ENCODE measurements around the gene MPPED2.

MPPED2 gene

DNA sequence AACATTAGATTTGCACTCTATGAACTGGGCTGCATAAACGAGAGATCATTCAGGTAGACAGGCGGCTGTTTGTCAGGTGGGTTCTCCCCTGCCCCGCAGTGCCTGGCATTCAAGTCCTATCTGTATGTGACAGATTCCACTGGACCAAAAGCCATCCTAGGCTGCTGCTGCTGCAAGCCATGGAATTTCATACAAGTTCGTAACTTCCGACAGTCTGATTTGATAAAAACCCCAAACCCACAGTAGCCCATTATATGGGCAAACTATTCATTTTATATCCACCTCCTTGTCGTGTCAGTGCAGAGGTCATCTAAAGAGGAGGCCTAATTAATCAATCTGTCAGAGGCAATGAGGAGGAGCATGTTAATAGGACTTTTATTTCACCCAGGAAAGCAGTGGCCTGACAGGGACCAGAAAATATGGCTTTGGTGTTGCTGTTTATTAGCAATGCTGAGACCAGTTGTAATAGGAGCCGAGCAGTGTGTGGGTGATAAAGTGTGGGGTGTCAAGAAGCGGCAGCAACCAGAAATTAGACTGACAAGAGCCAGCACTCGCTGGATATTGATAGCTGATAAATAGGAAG lies 139.0 kb downstream of the MPPED2 start:
- no peak for DNase-seq

GRCh38 chr11:30446520-30446919 lies 139.6 kb downstream of the MPPED2 start:
- DNase-seq = no peak

GRCh38 chr11:30445056-30445455 lies 141.1 kb downstream of the MPPED2 start:
- no peak for DNase-seq

DNA sequence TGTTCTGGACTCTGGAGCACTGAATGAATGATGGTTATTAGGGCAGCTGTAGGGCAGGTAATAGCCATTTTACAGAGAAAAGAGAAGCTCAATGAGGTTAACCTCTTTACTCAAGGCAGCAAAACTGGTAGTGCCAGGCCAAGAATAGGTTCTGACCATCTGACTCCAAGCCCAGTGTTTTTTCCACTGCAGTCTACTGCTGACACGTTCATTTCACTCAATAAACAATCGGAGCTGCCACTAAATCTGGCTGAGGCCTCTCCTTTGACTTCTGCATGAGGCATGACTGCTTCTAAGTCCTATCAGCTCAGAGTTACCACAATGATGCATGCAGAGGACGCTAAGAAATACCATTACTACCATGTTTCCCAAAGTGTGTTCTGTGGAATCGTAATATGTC lies 145.6 kb downstream of the MPPED2 start:
- DNase-seq = no peak

DNA sequence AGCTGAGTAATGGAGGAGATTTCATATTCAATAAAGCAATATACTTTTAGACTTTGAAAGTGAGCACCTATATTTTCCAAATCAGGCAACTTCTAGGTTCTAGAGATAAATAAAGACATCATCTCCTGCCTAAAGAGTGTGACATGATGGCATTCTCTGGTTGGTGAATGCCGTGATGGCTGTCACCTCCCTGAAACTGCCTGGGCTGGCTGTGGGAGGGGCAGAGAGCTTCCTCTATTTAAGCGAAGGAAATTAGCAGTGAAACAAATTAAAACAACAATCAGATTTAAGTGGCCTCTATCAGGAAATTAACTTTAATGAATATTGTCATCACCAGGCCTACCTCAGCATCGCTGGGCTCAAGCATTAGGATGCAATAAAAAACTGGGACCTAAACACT lies 149.4 kb downstream of the MPPED2 start:
- DNase-seq = no peak

GRCh38 chr11:30435488-30435887 lies 150.7 kb downstream of the MPPED2 start:
- DNase-seq = no peak

GRCh38 chr11:30434901-30435300 lies 151.3 kb downstream of the MPPED2 start:
- DNase-seq = no peak

DNA sequence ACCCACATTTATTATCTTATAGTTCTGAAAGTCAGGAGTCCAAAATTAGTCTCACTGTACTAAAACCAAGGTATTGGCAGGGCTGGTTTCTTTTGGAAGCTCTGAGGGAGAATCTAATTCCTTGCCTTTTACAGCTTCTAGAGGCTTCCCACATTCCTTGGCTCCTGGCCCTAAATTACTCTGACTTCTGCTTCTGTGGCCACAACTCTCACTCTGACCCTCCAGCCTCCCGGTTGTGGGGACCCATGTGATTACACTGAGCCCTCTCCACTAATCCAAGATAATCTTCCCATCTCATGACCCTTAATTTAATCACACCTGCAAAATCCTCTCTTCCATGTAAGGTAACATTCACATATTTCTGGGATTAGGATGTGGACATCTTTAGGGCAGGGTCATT lies 152.3 kb downstream of the MPPED2 start:
- no peak for DNase-seq

DNA sequence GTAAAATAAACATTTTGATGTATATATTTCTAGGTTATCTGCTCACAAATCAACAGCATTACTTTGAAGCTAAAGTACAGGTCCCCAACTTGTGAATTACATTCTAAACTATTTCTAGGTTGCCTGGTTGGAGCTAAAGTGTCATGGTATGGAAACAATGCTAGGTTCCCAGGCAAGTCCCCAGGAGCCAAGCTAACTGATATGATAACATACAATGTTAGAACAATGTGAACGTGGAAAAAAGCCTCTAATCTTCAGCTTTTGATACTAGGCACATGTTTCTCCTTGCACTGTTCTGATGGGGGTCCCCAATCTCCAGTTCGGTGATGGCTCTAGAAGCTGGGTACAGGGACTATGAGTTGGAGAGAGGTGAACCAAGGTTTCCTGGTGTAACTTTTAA lies 153.4 kb downstream of the MPPED2 start:
- DNase-seq = no peak

DNA sequence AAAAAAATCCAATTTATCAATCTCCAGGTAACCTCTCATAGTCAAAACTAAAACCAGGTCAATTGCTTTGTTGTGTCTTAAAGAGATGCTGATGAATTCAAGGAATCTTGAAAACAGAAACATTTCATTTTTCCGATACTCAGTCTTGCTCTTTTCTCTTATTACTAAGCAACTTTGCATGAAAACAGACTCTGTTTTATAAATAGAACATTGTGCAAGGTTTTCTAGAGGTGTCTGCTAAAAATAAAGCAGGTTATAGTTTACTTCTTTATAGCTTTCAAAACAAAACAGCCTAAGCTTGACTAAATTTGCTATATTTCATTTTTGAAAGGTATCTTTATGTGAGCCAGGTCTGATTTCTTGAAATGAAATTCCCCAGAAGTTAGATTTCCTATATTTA lies 154.0 kb downstream of the MPPED2 start:
- no peak for DNase-seq

DNA sequence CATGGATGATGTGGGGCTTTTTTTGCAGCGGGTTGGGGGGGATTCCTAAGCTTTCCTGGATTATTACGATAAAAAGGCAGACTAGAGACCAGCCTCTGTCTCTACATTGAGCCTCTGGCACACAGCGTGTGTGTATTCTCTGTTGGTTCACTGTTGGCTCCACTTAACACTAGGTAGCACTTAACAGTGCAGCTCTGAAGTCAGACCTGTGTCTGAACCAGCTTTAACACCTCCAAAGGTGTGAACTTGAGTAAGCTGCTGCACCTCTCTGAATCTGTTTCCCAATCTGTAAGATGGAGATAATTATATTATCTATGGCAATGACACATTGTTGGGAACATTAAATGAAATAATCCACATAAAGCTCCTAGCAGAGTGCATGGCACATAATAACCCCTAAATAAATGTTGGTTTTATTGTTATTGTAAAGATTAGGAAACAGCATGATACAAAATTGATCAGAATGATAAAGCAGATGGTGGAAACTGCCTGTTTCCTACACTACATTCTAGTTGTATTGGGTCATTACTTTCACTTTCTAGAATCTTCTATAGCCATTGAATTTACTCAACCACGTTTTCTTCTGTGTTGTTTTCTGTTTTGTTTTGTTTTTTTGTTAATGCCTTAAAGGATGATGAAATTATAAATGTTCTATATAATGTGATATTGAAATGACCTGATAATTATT lies 154.9 kb downstream of the MPPED2 start:
- no peak for DNase-seq

DNA sequence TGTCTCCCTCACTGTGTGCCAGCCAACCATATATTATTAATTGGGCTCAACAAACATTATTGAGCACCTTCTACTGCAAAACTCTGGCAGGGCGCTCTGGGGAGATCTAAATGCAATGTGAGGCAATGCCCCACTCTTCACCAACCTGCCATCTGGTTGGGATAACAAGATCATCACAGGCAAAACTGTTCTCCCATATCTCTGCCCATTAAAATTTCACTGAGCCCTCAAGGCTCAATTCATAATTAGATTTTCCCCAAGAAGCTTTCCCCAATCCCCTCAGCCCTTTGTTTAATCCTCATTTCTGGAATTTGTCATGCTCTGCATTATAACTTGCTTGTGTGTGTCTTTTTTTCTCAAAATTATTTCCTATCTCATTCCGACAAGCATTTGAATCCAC lies 156.6 kb downstream of the MPPED2 start:
- DNase-seq = no peak

DNA sequence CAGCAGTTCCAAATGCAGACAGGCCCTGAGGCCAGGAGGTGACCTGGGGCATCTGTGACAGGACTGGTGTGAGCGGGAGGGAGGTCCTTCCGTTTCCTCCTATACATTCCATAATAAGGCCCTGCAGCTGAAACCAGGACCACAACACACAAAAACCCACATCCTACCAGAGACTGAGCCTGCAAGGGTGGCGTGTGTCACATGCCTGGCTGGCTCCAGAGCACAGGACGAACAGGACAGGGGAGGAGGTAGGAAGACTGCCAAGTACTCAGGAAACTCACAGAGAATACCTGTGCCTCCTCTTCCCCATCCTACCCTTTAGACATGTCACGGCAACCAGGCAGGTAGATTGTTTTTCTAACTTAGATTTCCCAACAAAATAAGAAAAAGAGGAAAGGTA lies 159.4 kb downstream of the MPPED2 start:
- DNase-seq = no peak

DNA sequence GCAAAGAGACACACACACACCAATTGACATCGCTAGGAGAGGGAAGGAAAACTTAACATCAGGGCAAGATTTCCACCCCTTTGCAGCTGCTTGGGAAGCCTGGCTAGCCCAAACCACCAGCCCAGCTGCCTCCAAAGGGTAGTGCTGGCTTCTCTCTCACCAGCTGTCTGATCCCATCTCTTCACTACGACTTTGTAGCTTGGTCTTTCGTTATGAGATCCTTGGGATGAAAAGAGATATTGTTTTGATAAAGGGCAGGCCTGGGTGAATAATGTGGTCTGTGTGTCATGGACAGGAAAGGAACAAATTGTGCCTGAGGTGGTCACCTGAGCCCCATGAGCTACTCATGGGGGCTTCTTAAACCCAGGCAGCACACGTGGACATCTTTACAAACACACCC lies 161.3 kb downstream of the MPPED2 start:
- DNase-seq = no peak

DNA sequence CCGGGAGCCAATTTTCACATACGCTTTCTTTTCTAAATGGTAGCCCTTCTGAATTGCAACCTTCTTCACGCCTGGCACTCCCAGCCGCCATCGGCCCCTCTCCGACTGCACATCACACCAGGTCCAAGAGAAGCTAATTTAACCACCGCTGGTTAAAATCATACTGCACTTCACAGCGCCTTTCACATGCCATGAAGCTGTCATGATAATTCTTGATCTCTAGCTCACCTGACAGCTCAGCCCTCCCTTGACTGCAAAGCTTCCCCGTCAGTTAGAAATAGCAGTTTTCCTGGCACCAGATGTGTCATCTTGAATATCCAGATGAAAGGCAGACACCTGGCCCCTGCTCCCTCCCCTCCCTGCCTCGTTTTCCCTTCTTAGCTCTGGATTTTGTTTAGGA lies 161.8 kb downstream of the MPPED2 start:
- no peak for DNase-seq

- DNase-seq = no peak
Measured at GRCh38 chr11:30423886-30424285, 162.3 kb downstream of the MPPED2 start.

GRCh38 chr11:30423279-30423648 lies 162.9 kb downstream of the MPPED2 start:
- no peak for DNase-seq

DNA sequence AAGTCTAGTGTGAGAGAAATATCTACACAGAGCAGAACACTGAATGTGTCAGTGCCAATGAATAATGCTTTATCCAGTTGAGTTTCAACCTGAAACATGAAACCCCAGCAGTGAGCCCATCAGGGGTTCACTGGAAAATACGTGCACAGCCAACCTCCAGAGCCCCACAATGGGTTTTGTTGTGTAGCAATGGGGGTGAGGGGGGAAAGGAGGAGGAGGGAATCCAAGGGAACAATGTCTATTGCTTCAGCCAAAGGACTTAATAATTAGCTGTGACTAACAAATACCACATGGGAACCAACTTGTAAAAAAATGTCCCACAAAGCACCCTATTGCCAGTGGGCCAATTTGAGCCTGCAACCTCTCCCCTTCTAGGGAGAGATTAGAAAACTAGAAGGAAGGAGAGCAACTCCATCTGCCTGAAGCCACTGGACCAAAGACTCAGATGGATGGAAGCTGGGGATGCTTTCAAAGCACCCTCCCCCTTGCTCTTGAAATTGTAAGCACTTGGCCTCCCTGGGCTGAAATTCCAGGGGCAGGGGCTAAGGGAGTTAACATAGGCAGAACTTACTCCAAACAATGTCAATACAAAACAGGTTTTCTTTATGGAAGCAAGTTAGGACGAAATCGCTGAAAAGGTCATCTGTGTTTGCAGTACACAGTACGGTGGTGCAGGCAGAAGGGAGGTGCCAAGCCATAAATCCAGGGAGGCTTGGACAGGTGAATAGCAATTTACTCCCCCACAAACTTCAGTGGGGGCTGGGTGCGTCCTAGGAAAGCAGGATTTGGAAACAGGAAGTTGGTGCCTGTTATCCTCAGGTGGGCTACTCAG lies 163.5 kb downstream of the MPPED2 start:
- no peak for DNase-seq

- DNase-seq = no peak
Measured at GRCh38 chr11:30420233-30420787, 165.8 kb downstream of the MPPED2 start.

GRCh38 chr11:30414806-30415205 lies 171.3 kb downstream of the MPPED2 start:
- DNase-seq = no peak

GRCh38 chr11:30414244-30414643 lies 171.9 kb downstream of the MPPED2 start:
- DNase-seq = no peak

DNA sequence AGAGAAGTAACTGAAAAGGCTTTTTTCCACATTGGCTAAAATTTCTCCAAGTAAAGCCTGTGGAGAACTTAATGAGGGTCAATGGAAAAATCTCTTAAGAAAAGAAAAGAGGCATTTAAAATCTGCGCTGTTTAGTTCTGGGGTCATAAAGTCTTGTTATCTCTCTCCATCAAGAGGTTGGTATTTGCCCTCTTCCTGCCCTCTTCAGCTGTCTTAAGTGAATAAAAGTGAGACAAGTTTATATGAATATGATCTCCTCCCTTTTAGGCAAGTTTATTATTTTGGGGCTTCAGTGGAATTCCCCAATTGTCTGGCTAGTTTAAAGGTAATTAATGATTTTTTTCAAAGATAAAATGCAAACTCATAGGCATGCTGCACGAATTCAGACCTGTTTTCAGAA lies 173.6 kb downstream of the MPPED2 start:
- no peak for DNase-seq

GRCh38 chr11:30411383-30411782 lies 174.8 kb downstream of the MPPED2 start:
- no peak for DNase-seq

Data from hippocampal formation (tissue), 2 donors.